Breast epithelium (tissue), 4 donors: ENCODE data around the gene TYRO3. TPM values are rescaled to one million over a fixed set of nuclear protein-coding genes. Genes with fewer than 3 reads are reported as not detected.

Experiments used
- DNase-seq, 2 donors: peaks; one replicate each; pipeline ENCODE4 v3.0.0-alpha.2; 2019; ENCODE audit warnings: low spot score in 2 of 2
- H3K27ac ChIP-seq, 2 donors: fragments of 200-600 bp; sonication (generic) in 1 of 2; one replicate each; pipeline ENCODE4 v1.5.1; 2016 to 2019; ENCODE audit warnings: mild to moderate bottlenecking in 1 of 2
- H3K27me3 ChIP-seq, 2 donors: fragments of 200-600 bp; sonication (generic) in 1 of 2; one replicate each; pipeline versions ENCODE4 v1.5.1 to v1.6.0; 2017 to 2019; ENCODE audit warnings: control low read depth in 1 of 2, mild to moderate bottlenecking in 1 of 2
- H3K36me3 ChIP-seq: fragments of 200-600 bp; one replicate; pipeline ENCODE4 v1.5.1; 2019
- H3K4me1 ChIP-seq, 2 donors: fragments of 200-600 bp; sonication (generic); one replicate each; pipeline ENCODE4 v1.5.1; 2016 to 2019; ENCODE audit warnings: control low read depth in 1 of 2
- H3K4me3 ChIP-seq, 3 donors: fragments of 200-600 bp; sonication (generic); 1 replicate in 2 of 3; 2 replicates in 1 of 3; pipeline ENCODE4 v1.5.1; 2016 to 2019; ENCODE audit warnings: mild to moderate bottlenecking in 3 of 3, moderate library complexity in 2 of 3
- H3K9me3 ChIP-seq, 2 donors: fragments of 200-600 bp; sonication (generic) in 1 of 2; one replicate each; pipeline ENCODE4 v1.5.1; 2016 to 2019; ENCODE audit warnings: control low read depth in 1 of 2
- CTCF ChIP-seq, 3 donors: fragments of 450-650 bp; IDR thresholded peaks; one replicate each; pipeline ENCODE4 v1.5.1; 2016 to 2017; ENCODE audit warnings: antibody characterized with exemption in 3 of 3, mild to moderate bottlenecking in 3 of 3, moderate library complexity in 3 of 3
- POLR2A ChIP-seq: fragments of 450-650 bp; IDR thresholded peaks from one replicate; pipeline ENCODE4 v1.6.1; 2016; ENCODE audit warnings: antibody characterized with exemption, mild to moderate bottlenecking, moderate library complexity
- POLR2AphosphoS5 ChIP-seq, 3 donors: sonication (generic); formaldehyde crosslinking; IDR thresholded peaks; one replicate each; pipeline ENCODE4 v1.6.1; 2017; ENCODE audit warnings: antibody characterized with exemption in 3 of 3
- intact Hi-C: fragments of 100-400 bp; cut with DNase I; formaldehyde crosslinking; loops from one replicate; pipeline ENCODE4 v1.15.1; 2023; ENCODE audit warnings: low total_unique reads
- total RNA-seq, 3 donors: library from RNA; depleted of rRNA; stranded (reverse); fragments of >200 nt; gene quantifications; one replicate each; pipeline ENCODE4 v1.1.0, GENCODE V29; 2016

Gene TYRO3
- total RNA-seq, 3 donors from 2014 or later, result 6.9 to 36.8 (median 8.8) TPM

GRCh38 chr15:41603411-41603935 is 44.5 kb downstream of the TYRO3 start:
- no peaks in the 10 kb centered on the region for H3K27me3 ChIP-seq
- intact Hi-C loops, result no loop called here
- H3K4me1 ChIP-seq, result no peaks in the 10 kb centered on the region
- no peak for DNase-seq
- no peak overlapping the region for H3K4me3 ChIP-seq
- H3K9me3 ChIP-seq, result no peaks in the 10 kb centered on the region
- H3K27ac ChIP-seq, result no peak overlapping the region
- TF ChIP-seq CTCF (IDR thresholded peaks at IDR 0.05), result no peak
- TF ChIP-seq POLR2A, result no peak
- TF ChIP-seq POLR2AphosphoS5 (IDR thresholded peaks at IDR 0.05), result no peak
- no peaks in the 10 kb centered on the region for H3K36me3 ChIP-seq

- DNase-seq, result peak; percentile 31 to 60
- H3K27me3 ChIP-seq, result no peaks in the 10 kb centered on the region
- TF ChIP-seq CTCF (IDR thresholded peaks at IDR 0.05), result peak; percentile 60 to 75 (median 64)
- TF ChIP-seq POLR2AphosphoS5 (IDR thresholded peaks at IDR 0.05), result peak in 2 of 3 donors; percentile 32 to 37
- TF ChIP-seq POLR2A, result no peak
- no peaks in the 10 kb centered on the region for H3K9me3 ChIP-seq
- peak overlapping the region in 2 of 3 donors; percentile 35 to 57 for H3K4me3 ChIP-seq
- H3K36me3 ChIP-seq, result no peaks in the 10 kb centered on the region
- no peaks in the 10 kb centered on the region for H3K4me1 ChIP-seq
- intact Hi-C loops, result no loop called here
- H3K27ac ChIP-seq, result peak overlapping the region; percentile 10 to 71
These were observed 45.2 kb downstream of the TYRO3 start for GRCh38 chr15:41603941-41604911.

- intact Hi-C loops, result no loop called here
These were observed 46.6 kb downstream of the TYRO3 start for GRCh38 chr15:41605566-41605965.

DNA sequence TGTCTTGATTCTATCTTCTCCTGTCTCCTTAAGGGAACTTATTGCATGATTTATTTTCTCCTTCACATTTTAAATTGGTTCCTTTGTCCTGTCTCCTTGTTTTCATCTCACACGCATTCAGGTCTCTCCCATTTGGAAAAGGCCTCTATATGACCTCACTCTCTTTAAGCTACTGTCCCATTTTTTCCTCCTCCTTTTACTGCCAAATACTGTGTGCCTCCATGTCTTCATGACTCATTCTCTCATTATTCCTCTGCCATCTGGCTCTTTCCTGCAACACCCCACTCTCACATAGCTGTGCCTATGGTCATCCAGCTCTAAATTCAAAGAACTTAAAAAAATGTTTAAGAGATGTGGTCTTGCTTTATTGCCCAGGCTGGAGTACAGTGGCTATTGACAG is 48.0 kb downstream of the TYRO3 start:
- no peaks in the 10 kb centered on the region for H3K27me3 ChIP-seq
- no peaks in the 10 kb centered on the region for H3K9me3 ChIP-seq
- H3K27ac ChIP-seq, result no peak overlapping the region
- DNase-seq, result no peak
- intact Hi-C loops, result no loop called here
- no peaks in the 10 kb centered on the region for H3K4me1 ChIP-seq
- no peak overlapping the region for H3K4me3 ChIP-seq
- no peaks in the 10 kb centered on the region for H3K36me3 ChIP-seq
- TF ChIP-seq CTCF (IDR thresholded peaks at IDR 0.05), result no peak
- no peak for TF ChIP-seq POLR2A
- no peak for TF ChIP-seq POLR2AphosphoS5 (IDR thresholded peaks at IDR 0.05)

More at GRCh38 chr15:41605566-41605965, 46.6 kb downstream of the TYRO3 start:
- no peaks in the 10 kb centered on the region for H3K4me1 ChIP-seq
- no peaks in the 10 kb centered on the region for H3K9me3 ChIP-seq
- no peak for DNase-seq
- no peak overlapping the region for H3K4me3 ChIP-seq
- H3K27me3 ChIP-seq, result no peaks in the 10 kb centered on the region
- TF ChIP-seq CTCF (IDR thresholded peaks at IDR 0.05), result no peak
- no peak for TF ChIP-seq POLR2AphosphoS5 (IDR thresholded peaks at IDR 0.05)
- no peak for TF ChIP-seq POLR2A
- H3K27ac ChIP-seq, result no peak overlapping the region
- no peaks in the 10 kb centered on the region for H3K36me3 ChIP-seq

GRCh38 chr15:41609123-41609522 is 50.1 kb downstream of the TYRO3 start:
- H3K4me3 ChIP-seq, result no peak overlapping the region
- no peak for DNase-seq

More at GRCh38 chr15:41609123-41609522, 50.1 kb downstream of the TYRO3 start:
- intact Hi-C loops, result no loop called here
- Histone ChIP-seq H3K36me3 (no peaks in the 10 kb centered on the region), H3K4me1 (no peaks in the 10 kb centered on the region), H3K27me3 (no peaks in the 10 kb centered on the region), H3K27ac (no peak overlapping the region), H3K9me3 (no peaks in the 10 kb centered on the region)
- TF ChIP-seq POLR2A (no peak), POLR2AphosphoS5 (IDR thresholded peaks at IDR 0.05) (no peak), CTCF (IDR thresholded peaks at IDR 0.05) (no peak)
